Retina (tissue), 1 donor: ENCODE results near the gene VAV3.

Experiments used
- DNase-seq: peaks from one replicate; pipeline ENCODE4 v3.0.0-alpha.2; 2016

Gene VAV3

DNA sequence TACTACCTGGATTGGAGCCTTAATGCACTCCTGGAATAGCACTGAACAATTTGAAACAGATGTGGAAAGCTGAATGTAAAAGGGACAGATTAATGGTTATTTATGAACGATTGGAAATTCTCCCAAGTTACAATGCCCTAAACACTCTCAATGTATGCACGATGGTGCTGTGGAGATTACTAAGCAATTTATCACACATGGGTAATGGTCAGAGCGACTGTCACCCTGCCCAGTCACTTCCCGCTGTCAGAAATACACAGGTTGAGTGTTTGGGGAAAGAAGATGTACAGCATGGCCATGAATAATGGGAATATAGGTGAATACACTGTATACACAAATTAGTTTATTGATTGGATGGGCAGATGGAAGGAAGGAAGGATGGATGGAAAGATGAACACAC, 342.4 kb downstream of the VAV3 start:
- no peak for DNase-seq

DNA sequence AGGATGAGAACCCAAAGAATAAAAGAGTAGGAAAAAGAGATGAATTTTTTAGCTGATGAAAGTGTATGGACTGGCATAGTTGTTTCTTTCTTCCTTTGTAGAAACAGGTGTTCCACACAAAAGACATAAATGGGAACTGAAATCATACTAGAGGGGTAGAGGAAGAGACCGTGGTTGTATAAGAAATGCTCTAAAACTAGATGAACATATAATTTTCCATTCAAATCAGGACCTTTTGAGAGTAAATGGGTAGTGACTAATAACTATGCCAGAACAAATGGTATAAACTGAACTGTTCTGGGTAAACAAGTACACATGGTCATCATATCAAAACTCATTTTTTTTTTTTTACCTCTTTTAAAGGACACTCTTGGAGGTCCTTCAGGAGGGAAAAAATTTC, 344.2 kb downstream of the VAV3 start:
- DNase-seq = no peak

DNA sequence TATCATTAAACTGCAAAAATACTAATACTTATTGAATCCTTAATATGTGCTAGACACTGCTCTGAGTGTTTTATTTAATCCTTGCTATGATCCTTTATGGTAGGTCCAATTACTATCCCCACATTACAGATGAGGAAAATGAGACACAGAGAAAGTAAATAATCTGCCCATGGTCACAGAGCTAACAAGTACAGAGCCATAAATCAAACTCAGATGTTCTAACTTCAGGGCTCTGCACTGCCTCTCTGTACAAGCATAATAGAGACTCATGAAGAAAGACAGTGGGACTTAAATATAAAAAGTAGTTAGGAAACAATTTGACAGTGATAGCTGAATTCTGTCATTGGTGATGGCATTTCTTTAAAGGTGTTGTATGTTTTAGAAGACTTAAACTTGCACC, 346.4 kb downstream of the VAV3 start:
- DNase-seq = no peak

DNA sequence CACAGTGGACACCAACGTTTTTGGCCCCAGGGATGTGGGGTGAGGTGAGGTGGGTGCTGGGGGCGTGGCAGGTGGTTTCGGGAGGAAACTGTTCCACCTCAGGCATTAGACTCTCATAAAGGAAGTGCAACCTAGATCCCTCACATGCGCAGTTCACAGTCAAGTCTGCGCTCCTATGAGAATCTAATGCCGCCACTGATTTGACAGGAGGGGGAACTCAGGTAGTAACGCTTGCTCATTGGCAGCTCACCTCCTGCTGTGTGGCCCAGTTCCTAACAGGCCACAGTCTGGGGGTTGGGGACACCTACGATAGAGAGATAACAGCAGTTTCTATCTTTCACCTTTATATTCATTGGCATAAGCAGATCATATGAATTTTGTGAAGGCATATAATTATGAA, 347.1 kb downstream of the VAV3 start:
- DNase-seq = no peak

DNA sequence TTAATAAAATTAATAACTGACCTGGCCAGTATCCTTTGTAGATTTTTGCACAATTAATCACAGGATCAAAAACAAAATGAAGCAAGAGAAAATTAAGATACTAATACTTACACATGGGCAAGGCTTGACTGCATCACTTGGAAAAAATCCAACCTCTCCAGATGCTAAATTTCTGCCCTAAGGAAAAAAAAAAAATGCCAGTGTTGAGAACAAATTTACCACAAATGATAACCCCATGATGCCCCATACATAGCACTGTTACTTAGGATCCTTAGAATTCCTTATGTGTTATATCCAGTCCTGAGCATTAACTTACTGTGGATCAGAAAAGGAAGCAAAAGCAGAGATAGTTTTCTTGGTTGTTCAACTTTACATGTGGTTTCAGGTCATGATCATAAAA, 347.5 kb downstream of the VAV3 start:
- no peak for DNase-seq

DNA sequence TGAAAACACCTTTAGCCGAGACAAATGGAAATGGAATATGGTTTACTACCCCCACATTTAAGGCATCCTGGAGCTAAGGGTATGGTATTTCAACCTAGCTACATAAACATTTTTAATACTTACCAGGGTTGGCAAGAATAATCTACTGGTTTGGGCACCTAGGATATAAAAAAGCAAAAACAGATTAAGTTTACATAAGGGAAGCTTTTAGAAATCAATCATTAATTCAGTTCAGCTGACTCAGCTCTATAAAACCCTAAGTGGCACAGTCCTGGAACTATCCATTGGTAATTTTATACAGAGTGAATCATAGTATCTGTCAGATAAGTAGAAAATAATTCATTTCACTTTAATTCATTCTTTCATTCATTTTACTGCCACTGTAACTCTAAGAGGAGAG, 355.2 kb downstream of the VAV3 start:
- DNase-seq = no peak

DNA sequence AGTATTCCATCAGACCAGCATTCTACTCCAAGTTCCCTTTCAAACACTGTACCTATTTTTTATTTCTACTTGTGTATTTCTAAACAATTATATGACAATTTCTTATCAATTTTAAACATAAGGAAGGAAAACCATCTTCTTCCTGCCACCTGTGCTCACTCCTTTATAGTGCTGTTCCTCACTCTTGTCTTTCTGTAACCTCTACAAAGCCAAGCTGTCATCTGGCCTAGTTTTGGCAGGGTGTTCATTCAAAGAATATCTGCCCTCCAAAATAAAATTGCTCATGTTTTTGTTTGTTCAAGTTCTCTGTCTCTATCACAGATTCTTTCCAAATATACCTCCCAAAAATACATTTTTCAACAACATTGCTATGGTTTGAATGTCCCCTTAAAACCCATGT, 360.2 kb downstream of the VAV3 start:
- no peak for DNase-seq

DNA sequence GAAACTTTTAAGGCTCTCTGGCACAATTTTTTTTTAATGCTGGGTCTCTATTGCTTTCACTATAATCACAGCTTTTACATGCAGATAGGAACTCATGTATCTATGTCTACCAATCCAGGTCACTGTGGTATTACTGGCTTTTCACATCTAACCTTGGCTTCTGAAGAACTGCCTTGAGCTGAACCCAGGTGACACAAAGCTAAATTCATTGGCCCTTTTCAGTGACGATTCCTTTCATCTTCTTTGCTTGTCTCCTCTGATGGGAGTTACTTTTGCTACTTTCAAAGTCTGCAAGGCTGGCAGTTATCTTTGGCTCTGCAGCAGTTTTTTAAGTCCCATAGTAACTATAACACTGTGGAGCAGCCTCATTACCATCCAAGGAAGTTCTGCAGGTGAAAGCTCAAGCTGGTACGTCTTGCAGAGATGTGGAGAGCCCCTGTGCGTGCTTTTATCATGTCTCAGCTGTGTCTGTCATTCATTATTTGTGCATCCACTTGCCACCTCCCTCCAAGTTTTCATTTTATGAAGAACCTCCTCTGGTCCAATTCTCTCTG, 364.3 kb downstream of the VAV3 start:
- DNase-seq = no peak

DNA sequence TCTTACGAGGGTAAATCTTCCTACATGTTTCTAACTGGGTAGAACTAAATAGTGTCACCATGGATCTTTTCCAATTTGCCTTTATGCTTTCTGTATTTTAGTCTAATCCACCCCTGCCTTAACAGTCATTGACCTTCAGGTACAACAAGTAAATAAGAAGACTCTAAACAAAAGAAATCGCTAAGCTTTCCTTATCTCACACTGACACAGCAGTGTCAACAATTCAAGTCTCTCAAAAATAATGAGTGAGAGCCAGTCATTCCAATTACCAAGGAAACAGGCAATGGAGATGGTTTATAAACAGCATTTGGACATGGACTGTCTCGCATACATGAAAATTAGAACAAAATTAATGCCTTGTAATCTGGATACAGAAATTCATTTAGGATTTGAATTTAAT, 365.8 kb downstream of the VAV3 start:
- DNase-seq = no peak

DNA sequence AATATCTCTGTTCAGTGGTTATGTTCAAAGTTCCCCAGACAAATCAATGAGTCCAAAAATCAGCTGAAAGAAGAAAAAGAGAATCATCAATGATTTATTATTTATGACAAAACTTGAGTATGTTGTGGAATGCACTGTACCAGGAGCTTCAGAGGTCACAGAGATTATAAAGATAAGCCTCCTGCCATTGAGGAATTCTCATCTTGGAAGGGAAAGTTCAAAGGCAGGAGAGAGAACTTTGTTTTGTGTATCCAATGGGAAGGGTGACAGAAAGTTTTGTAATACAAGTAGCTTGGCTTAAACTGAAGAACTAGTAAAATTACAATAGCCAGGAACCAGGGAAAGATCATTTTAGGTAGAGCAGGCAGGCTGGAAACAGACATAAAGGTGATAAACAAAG, 367.7 kb downstream of the VAV3 start:
- DNase-seq = no peak

DNA sequence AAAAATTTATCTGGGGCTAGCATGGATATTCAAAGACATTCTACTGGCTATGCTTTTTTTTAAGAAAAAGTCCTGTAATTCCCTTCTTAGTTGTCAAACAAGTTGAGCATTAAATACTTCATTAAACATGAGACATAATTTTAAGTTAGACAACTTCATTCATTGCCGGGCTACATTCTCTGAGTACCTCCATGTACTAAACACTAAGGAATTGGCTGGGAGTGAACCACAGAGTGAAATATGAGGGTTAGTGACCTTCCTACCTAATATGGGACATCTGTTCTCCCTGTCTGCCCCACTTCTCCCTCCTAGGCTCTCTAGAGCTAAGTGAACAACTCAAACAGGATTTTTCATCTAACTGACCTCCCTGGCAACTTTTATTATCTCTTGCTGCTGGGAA, 370.4 kb downstream of the VAV3 start:
- no peak for DNase-seq

DNA sequence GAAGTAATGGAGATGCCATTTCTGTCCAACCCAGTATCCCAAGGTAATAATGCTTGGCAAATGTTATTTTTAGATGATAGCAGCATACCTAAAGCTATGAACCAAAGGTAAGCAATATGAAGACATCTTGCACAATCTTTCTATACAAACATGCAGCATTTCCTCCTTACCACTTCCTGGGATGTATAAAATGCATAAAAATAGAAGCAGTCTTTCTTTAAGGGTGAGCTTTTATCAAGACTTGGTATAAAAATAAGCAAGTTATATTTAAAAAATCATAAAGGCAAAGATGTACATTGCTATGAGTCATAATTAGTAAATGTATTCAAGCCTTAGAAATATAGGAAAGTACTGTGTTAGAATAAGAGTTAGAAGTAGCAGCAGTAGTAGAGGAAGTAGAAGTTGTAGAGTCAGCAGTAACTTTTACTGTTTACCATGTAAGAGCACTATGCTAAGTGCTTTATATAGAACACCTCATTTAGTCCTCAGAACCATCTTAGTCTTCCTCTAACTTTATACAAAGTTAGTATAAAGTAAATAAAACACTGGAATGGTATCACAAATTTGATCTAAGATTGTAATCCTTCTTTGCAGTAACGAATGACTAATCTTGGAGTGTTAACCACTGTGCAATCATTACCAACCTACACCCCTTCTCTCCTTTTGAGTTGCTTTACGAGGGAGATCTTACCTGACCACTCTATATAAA, 371.3 kb downstream of the VAV3 start:
- no peak for DNase-seq

DNA sequence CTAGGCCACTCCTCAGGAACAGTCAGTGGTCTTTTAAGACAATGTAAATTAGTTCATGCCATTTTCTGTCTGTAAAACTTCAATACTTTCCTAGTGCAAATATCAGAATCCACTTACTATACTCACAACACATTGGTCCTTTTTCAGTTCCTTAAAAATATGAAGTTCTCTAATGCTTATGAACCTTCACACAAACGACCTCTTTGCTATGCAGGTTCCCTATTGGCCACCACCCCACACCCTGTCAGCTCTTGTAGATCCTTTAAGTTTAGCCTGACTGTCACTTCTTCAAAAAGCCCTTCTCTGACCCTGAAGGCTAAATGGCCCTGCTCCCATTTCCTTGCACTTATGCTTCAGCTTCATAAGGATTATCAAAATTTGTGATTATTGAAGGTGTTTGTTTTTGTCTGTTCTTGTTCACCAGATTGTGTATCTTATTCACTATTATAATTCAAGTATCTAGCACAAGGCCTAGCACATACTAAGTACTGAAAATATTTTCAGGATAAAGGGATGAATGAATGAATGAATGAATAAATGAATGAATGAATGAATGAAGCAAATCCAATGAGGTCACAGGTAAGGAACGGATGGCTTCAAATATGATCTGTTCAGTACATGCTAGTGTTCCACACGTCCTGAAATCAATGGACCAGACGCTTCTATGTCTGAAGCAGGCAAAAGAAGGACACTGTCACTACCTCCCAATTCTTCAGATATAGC, 373.9 kb downstream of the VAV3 start:
- no peak for DNase-seq

DNA sequence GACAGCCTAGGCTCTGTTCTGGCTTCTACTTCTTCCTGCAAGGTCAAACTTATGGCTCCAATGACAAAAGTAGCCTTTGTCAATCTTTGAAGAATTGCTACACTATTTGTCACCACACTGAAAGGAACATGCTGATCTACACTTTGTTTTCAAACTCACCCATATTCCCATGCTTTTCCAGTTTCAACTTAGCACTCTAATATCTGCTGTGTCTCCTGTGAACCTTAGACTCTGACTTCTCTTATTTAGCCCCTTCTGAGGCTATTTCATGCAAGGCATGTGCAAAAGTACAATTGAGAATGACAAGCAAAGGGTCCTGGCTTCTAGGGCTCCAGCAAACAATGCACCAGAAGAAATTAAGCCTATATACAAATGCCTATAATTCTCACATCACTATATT, 374.9 kb downstream of the VAV3 start:
- no peak for DNase-seq

DNA sequence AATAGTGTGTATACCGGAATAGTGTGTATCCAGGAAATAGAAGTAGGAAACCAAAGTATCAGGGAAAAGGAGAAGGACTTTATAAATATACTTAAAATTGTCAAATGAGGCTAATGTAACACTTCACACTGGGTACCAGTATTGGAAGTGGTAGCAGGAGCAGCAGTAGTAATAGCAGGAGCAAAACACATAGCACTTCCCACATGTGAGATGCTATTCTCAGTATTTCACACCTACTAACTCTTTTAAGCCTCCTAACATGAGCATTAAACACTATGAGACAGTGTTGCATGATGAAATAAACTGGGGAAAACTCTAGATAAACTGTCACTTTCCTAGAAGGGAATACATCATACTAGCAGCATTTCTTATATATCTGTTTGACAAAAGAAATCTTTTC, 376.7 kb downstream of the VAV3 start:
- no peak for DNase-seq

DNA sequence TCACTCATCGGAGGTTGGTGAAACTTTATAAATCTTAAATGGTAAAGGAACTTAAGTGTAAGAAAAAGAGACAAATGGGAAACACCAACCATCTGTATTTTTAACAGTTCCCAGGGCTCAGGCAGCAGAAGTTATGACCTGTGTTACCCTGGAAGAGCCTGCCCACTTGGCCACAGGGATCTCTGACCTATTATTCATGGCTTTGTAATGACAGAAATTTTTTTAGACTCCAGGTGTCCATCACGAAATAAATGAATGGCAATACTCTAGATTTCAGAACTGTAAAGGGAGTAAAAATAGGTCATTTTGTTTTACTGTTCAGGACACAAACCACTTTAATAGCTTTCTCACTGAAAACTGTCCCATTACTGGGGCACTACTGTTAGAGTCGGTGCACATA, 389.8 kb downstream of the VAV3 start:
- no peak for DNase-seq

DNA sequence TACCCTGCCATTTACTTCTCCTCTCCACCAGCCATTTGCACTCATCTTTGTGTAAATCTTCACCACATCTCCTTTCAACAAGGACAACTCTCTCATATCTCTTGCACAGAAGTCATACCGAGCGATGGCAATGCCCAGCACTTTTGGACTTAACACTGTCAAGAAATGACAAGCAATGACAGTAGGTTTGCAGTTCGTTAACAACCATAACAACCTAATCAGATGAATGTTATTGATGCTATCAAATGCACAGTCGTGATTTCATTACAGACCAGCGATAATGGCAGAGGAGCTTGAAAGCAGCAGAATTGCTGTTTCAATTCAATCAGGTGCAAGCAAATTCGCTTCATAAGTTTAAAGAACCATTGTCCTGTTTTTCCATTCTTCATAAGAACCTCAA, 390.9 kb downstream of the VAV3 start:
- no peak for DNase-seq

DNA sequence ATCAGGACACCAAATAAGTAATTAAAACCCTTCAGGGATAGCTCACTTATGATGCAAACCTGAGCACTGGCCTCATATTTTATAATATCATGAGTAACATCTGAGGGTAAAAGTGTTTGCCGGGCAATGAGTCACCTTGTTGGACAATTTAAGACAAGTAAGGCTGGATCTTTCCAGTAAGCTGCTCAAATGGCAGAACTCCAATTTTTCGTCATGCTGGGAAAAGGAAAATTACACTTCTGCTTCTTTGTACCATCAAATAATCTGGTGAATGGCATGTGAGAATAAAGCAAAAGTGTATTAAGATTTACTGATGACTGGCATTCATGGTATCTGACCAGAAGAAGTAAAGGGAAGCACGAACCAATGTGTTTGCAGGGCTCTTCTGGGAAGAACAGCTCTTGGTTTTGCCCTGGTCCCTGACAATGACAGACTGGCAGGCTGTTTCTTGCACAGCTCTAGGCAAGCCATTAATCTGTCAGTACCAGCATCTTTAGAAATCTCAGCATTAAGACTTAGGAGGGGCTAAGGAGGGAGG, 392.2 kb downstream of the VAV3 start:
- DNase-seq = no peak

DNA sequence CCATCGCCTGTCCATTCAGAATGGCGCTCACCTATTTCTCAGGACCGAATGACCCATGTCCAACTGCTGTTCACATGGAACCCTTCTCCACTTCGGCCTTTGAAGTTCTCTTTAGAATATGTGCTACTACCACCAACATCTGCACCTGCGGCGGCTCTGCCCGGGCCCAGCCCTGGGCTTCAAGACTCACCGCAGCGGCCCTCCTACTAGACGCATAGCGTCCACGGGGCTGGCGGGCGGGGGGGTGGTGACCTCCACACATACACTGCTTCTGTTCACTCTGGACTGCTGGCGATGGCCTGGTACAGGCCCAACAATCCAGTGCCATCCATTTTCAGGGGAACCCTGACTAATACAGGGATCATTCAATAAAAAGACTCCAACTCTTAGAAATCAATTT, 394.2 kb downstream of the VAV3 start:
- no peak for DNase-seq

DNA sequence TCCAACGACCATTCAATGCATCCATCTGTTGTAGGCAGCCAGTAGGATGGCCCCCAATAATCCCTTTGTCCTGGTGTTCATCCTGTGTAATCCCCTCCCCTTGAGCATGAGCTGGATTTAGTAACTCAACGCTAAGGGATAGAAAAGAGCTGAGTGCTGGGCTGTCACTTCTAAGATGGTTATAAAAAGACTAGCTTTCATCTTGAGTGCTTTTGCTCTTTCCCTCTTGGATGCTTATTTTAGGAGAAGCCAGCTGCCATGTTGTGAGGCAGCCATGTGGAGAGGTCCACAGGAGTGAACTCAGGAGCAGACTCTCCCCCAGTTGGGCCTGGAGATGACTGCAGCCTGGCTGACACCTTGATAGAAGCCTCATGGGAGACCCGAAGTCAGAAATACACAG, 401.5 kb downstream of the VAV3 start:
- DNase-seq = no peak

DNA sequence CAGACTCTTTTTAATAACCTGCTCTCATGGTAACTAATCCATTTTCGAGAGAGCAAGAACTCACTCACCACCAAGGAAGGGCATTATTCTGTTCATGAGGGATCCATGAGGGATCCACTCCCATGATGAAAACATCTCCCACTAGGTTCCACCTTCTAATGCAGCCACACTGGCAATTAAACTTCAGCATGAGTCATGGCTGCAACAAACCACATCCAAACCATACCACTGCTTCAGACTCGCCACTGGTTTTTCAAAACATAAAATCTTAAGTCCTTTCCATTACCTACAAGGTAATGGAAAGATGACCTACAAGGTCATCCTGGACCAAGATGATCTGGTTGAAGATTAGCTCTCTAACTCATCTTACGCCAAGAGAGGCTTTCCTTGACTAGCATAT, 405.1 kb downstream of the VAV3 start:
- no peak for DNase-seq

DNA sequence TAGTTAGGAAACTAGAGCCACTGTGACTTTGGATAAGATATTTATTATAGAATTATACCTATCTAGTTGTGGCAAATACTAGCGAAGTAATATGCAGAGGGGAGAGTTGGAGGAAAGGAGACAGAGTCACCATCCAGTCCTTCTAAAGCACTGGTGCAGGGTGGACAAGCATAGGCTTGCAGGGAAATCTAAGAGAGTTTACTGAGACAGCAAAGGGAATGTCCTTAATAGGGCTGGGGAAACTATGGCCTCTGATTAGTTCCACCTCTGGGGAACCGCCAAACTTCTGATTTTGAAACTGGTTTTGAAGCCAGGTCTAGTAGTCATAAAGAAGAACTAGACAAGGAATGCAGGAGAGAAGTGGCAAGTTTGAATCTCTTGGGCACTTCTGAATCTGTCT, 407.9 kb downstream of the VAV3 start:
- DNase-seq = no peak

DNA sequence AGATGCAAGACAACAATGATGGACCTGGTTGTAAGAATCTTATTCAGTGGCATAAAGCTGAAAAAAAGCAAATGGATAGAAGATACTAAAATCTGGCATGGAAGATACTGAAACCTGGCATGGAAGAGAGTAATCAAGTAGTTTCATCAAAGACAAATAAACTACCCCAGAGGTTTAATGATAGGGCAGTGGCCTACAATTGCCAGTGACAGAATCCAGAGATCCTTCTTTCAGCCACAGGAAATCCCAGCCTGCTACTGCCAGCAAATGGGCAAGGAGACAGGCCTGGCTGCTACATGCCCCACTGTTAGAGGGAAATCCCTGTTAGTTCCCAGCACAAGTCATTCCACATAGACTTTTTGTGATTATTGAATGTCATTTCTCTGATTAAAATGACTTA, 409.4 kb downstream of the VAV3 start:
- DNase-seq = no peak

DNA sequence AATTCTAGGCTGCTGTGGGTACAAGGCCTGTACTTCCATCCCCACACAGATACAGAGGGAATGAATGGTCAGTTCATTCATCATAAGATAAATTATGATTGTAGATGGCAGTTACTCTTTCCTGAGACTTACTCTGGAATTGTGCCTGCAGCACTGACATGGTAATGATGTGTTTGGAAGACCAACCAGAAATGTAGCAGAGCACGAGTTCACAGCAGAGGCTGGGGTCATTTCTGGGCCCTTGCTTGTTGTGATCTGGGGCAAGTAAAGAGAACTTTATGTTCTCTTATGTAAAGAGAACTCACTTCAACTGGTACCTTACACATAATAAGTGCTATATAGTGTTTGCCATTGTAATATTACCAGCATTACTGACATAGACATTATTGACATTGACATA, 412.2 kb downstream of the VAV3 start:
- DNase-seq = no peak
